ENCODE data around the gene TEK.

TEK gene

GRCh38 chr9:27206041-27206440 lies 97.0 kb downstream of the TEK start:
- Histone ChIP-seq H3K9me3 (ENCODE audit: insufficient read depth, low read length) (no peaks in the 10 kb centered on the region), H3K79me2 (ENCODE audit: low read length) (no peaks in the 10 kb centered on the region), H3K27me3 (ENCODE audit: low read depth, low read length) (peaks cover 12% of the 10 kb centered on the region; the same call in 1 of the 2 replicates), H4K20me1 (ENCODE audit: insufficient read depth, low read length) (no peaks in the 10 kb centered on the region), H3K27ac (ENCODE audit: low read length) (no peak overlapping the region), H3K36me3 (replicated peaks; ENCODE audit: low read depth, low read length) (no peaks in the 10 kb centered on the region), H3K4me1 (ENCODE audit: low read length) (no peaks in the 10 kb centered on the region), H2AFZ (ENCODE audit: low read depth, low read length) (no peak overlapping the region), H3K4me2 (ENCODE audit: low read length) (no peak overlapping the region), H3K9ac (ENCODE audit: low read length) (no peak overlapping the region), H3K4me3 (ENCODE audit: low read length) (no peak overlapping the region)
- no peak for TF ChIP-seq CTCF (IDR thresholded peaks at IDR 0.05; ENCODE audit: low read depth, low read length)
- TF ChIP-seq EZH2phosphoT487 (IDR thresholded peaks at IDR 0.05; ENCODE audit: low read depth), result no peak

- Histone ChIP-seq H2AFZ (ENCODE audit: low read depth, low read length) (no peak overlapping the region), H3K4me1 (ENCODE audit: low read length) (0 out of 2 replicates have a peak, but pooled peaks cover 5% of the 10 kb centered on the region), H4K20me1 (ENCODE audit: insufficient read depth, low read length) (no peaks in the 10 kb centered on the region), H3K27ac (ENCODE audit: low read length) (no peak overlapping the region), H3K36me3 (replicated peaks; ENCODE audit: low read depth, low read length) (no peaks in the 10 kb centered on the region), H3K9ac (ENCODE audit: low read length) (no peak overlapping the region), H3K79me2 (ENCODE audit: low read length) (no peaks in the 10 kb centered on the region), H3K27me3 (ENCODE audit: low read depth, low read length) (0 out of 2 replicates have a peak, but pooled peaks cover 13% of the 10 kb centered on the region), H3K4me2 (ENCODE audit: low read length) (no peak overlapping the region), H3K9me3 (ENCODE audit: insufficient read depth, low read length) (no peaks in the 10 kb centered on the region), H3K4me3 (ENCODE audit: low read length) (no peak overlapping the region)
- TF ChIP-seq EZH2phosphoT487 (IDR thresholded peaks at IDR 0.05; ENCODE audit: low read depth) (no peak), CTCF (IDR thresholded peaks at IDR 0.05; ENCODE audit: low read depth, low read length) (no peak)
These were observed 100.0 kb downstream of the TEK start for GRCh38 chr9:27209034-27209433.

GRCh38 chr9:27210588-27210987 lies 101.6 kb downstream of the TEK start:
- no peak overlapping the region for H3K4me2 ChIP-seq (ENCODE audit: low read length)
- no peak overlapping the region for H2AFZ ChIP-seq (ENCODE audit: low read depth, low read length)
- no peak overlapping the region for H3K9ac ChIP-seq (ENCODE audit: low read length)
- 0 out of 2 replicates have a peak, but pooled peaks cover 5% of the 10 kb centered on the region for H3K4me1 ChIP-seq (ENCODE audit: low read length)
- no peaks in the 10 kb centered on the region for H4K20me1 ChIP-seq (ENCODE audit: insufficient read depth, low read length)
- no peak for TF ChIP-seq CTCF (IDR thresholded peaks at IDR 0.05; ENCODE audit: low read depth, low read length)
- TF ChIP-seq EZH2phosphoT487 (IDR thresholded peaks at IDR 0.05; ENCODE audit: low read depth), result no peak
- H3K4me3 ChIP-seq (ENCODE audit: low read length), result no peak overlapping the region
- no peaks in the 10 kb centered on the region for H3K36me3 ChIP-seq (replicated peaks; ENCODE audit: low read depth, low read length)
- peaks cover 13% of the 10 kb centered on the region; the same call in 1 of the 2 replicates for H3K27me3 ChIP-seq (ENCODE audit: low read depth, low read length)
- H3K27ac ChIP-seq (ENCODE audit: low read length), result no peak overlapping the region
- no peaks in the 10 kb centered on the region for H3K79me2 ChIP-seq (ENCODE audit: low read length)
- H3K9me3 ChIP-seq (ENCODE audit: insufficient read depth, low read length), result no peaks in the 10 kb centered on the region

DNA sequence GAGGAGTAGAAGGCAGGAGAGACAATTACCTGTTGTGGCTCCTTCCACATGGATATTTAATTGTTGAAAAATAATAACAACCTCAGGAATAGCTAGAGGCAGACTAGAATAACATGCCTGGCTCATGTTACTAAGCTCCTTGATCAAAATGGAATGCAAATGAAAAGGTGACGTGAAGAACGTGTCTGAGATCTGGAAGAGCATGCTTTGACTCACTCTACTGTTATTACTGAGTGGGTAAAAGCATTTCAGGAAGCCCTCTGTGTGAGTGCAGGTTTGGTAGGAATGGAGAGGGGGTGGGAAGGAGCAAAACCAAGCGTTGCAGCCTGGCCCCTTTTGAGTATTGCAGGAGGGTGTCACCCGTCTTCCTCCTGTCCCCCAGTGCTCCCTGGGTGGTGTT lies 103.2 kb downstream of the TEK start:
- H3K27ac ChIP-seq (ENCODE audit: low read length), result no peak overlapping the region
- TF ChIP-seq CTCF (IDR thresholded peaks at IDR 0.05; ENCODE audit: low read depth, low read length) (no peak), EZH2phosphoT487 (IDR thresholded peaks at IDR 0.05; ENCODE audit: low read depth) (no peak)

More for the DNA sequence above, 103.2 kb downstream of the TEK start:
- H3K9ac ChIP-seq (ENCODE audit: low read length), result no peak overlapping the region
- H3K9me3 ChIP-seq (ENCODE audit: insufficient read depth, low read length), result no peaks in the 10 kb centered on the region
- no peak overlapping the region for H2AFZ ChIP-seq (ENCODE audit: low read depth, low read length)
- H4K20me1 ChIP-seq (ENCODE audit: insufficient read depth, low read length), result no peaks in the 10 kb centered on the region
- H3K36me3 ChIP-seq (replicated peaks; ENCODE audit: low read depth, low read length), result no peaks in the 10 kb centered on the region
- H3K4me1 ChIP-seq (ENCODE audit: low read length), result 0 out of 2 replicates have a peak, but pooled peaks cover 5% of the 10 kb centered on the region
- no peak overlapping the region for H3K4me2 ChIP-seq (ENCODE audit: low read length)
- H3K4me3 ChIP-seq (ENCODE audit: low read length), result no peak overlapping the region
- H3K79me2 ChIP-seq (ENCODE audit: low read length), result no peaks in the 10 kb centered on the region
- peaks cover 22% of the 10 kb centered on the region for H3K27me3 ChIP-seq (ENCODE audit: low read depth, low read length)

Measured in OCI-LY3 (cell line).